ENCODE results near the gene MBD6. TPM values are rescaled to one million over a fixed set of nuclear protein-coding genes. Genes with fewer than 3 reads are reported as not detected.
"Not testable (repeated sequence)": the region's sequence is repeated elsewhere in the genome, so short reads cannot be mapped to it uniquely, and the experiment has no call there.

The MBD6 gene
- total and polyA plus RNA-seq, 5 donors: 16.4 to 50.9 (median 37.6) TPM

GRCh38 chr12:57507796-57508195 is 14.8 kb upstream of the MBD6 start:
- DNase-seq; H3K4me3 ChIP-seq (ENCODE audit: low read length); intact Hi-C loops (cut with DNase I); H3K4me1 ChIP-seq (ENCODE audit: control insufficient read depth, insufficient read depth, low read length); H3K27ac ChIP-seq (ENCODE audit: low read length); H3K27me3 ChIP-seq (ENCODE audit: control insufficient read depth, insufficient read depth); ATAC-seq; H3K9me3 ChIP-seq (ENCODE audit: control insufficient read depth, low read length): not testable (repeated sequence)
- 97% methylated on average over 19 of the region's 28 CpGs for WGBS

GRCh38 chr12:57511161-57511560 is 11.5 kb upstream of the MBD6 start:
- no peak overlapping the region for H3K27ac ChIP-seq (ENCODE audit: low read length)
- no peak for ATAC-seq
- no peaks in the 10 kb centered on the region for H3K27me3 ChIP-seq (ENCODE audit: control insufficient read depth, insufficient read depth)
- intact Hi-C loops (cut with DNase I): no loop called here
- no peaks in the 10 kb centered on the region for H3K4me1 ChIP-seq (ENCODE audit: control insufficient read depth, insufficient read depth, low read length)
- H3K9me3 ChIP-seq (ENCODE audit: control insufficient read depth, low read length): no peaks in the 10 kb centered on the region
- no peak for DNase-seq
- no peak overlapping the region for H3K4me3 ChIP-seq (ENCODE audit: low read length)
- WGBS: 97% methylated on average over 4 of the region's 4 CpGs

GRCh38 chr12:57511588-57512325 is 10.9 kb upstream of the MBD6 start:
- no peaks in the 10 kb centered on the region for H3K27me3 ChIP-seq (ENCODE audit: control insufficient read depth, insufficient read depth)
- intact Hi-C loops (cut with DNase I): no loop called here
- H3K4me1 ChIP-seq (ENCODE audit: control insufficient read depth, insufficient read depth, low read length): no peaks in the 10 kb centered on the region
- no peak overlapping the region for H3K27ac ChIP-seq (ENCODE audit: low read length)
- H3K9me3 ChIP-seq (ENCODE audit: control insufficient read depth, low read length): no peaks in the 10 kb centered on the region
- DNase-seq: no peak
- WGBS: 96% methylated on average over 7 of the region's 7 CpGs
- peak in 1 of 2 donors; percentile 7 for ATAC-seq
- no peak overlapping the region for H3K4me3 ChIP-seq (ENCODE audit: low read length)

DNA sequence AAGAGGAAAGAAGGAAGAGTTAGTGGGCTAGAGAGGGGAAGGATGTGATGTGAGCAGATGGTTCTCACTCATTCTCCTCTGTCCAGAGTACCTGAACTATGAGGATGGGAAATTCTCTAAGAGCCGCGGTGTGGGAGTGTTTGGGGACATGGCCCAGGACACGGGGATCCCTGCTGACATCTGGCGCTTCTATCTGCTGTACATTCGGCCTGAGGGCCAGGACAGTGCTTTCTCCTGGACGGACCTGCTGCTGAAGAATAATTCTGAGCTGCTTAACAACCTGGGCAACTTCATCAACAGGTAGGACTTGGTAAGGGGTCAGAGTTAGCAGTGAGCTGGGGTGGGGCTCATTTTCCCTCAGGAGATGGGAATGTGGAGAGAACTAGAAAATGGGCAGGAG is 10.0 kb upstream of the MBD6 start:
- H3K9me3 ChIP-seq (ENCODE audit: control insufficient read depth, low read length): no peaks in the 10 kb centered on the region
- no peaks in the 10 kb centered on the region for H3K4me1 ChIP-seq (ENCODE audit: control insufficient read depth, insufficient read depth, low read length)
- no peak for ATAC-seq
- no peaks in the 10 kb centered on the region for H3K27me3 ChIP-seq (ENCODE audit: control insufficient read depth, insufficient read depth)
- H3K4me3 ChIP-seq (ENCODE audit: low read length): no peak overlapping the region
- intact Hi-C loops (cut with DNase I): no loop called here
- peak in 1 of 3 donors; percentile 32 for DNase-seq
- WGBS: 80% methylated on average over 6 of the region's 6 CpGs
- H3K27ac ChIP-seq (ENCODE audit: low read length): no peak overlapping the region

GRCh38 chr12:57513266-57513665 is 9.4 kb upstream of the MBD6 start:
- no peak overlapping the region for H3K27ac ChIP-seq (ENCODE audit: low read length)
- intact Hi-C loops (cut with DNase I): no loop called here

DNA sequence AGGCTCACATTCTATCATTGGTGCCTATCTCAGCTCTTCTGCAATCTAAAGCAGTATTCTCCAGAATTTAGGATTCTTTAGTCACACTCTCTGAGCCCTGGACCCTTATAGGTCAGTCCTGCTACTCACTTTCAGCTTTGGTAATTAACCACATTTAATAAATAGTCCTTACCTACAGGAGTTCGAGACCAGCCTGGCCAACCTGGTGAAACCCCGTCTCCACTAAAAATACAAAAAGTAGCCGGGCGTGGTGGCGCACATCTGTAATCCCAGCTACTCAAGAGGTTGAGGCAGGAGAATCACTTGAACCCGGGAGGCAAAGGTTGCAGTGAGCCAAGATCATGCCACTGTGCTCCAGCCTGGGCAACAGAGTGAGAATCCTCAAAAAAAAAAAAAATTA is 8.9 kb upstream of the MBD6 start:
- DNase-seq; intact Hi-C loops (cut with DNase I); H3K27ac ChIP-seq (ENCODE audit: low read length); H3K4me1 ChIP-seq (ENCODE audit: control insufficient read depth, insufficient read depth, low read length); H3K4me3 ChIP-seq (ENCODE audit: low read length); H3K9me3 ChIP-seq (ENCODE audit: control insufficient read depth, low read length); ATAC-seq; H3K27me3 ChIP-seq (ENCODE audit: control insufficient read depth, insufficient read depth): not testable (repeated sequence)
- WGBS: 94% methylated on average over 6 of the region's 6 CpGs

More at GRCh38 chr12:57513266-57513665, 9.4 kb upstream of the MBD6 start:
- Histone ChIP-seq H3K27me3 (ENCODE audit: control insufficient read depth, insufficient read depth) (no peaks in the 10 kb centered on the region), H3K4me1 (ENCODE audit: control insufficient read depth, insufficient read depth, low read length) (peaks cover 2% of the 10 kb centered on the region), H3K4me3 (ENCODE audit: low read length) (no peak overlapping the region), H3K9me3 (ENCODE audit: control insufficient read depth, low read length) (no peaks in the 10 kb centered on the region)
- DNase-seq (no peak), ATAC-seq (no peak)
- WGBS: 97% methylated on average over 5 of the region's 5 CpGs

GRCh38 chr12:57514246-57514645 is 8.4 kb upstream of the MBD6 start:
- H3K27me3 ChIP-seq (ENCODE audit: control insufficient read depth, insufficient read depth); H3K27ac ChIP-seq (ENCODE audit: low read length); ATAC-seq; H3K4me3 ChIP-seq (ENCODE audit: low read length); H3K9me3 ChIP-seq (ENCODE audit: control insufficient read depth, low read length); H3K4me1 ChIP-seq (ENCODE audit: control insufficient read depth, insufficient read depth, low read length); intact Hi-C loops (cut with DNase I): not testable (repeated sequence)
- DNase-seq: peak in 1 of 3 donors; percentile 17
- 92% methylated on average over 9 of the region's 9 CpGs for WGBS

GRCh38 chr12:57514720-57515407 is 7.8 kb upstream of the MBD6 start:
- intact Hi-C loops (cut with DNase I): no loop called here
- H3K27ac ChIP-seq (ENCODE audit: low read length): no peak overlapping the region
- no peak overlapping the region for H3K4me3 ChIP-seq (ENCODE audit: low read length)
- H3K27me3 ChIP-seq (ENCODE audit: control insufficient read depth, insufficient read depth): no peaks in the 10 kb centered on the region
- peaks cover 2% of the 10 kb centered on the region for H3K4me1 ChIP-seq (ENCODE audit: control insufficient read depth, insufficient read depth, low read length)
- no peaks in the 10 kb centered on the region for H3K9me3 ChIP-seq (ENCODE audit: control insufficient read depth, low read length)
- DNase-seq (peak in 1 of 3 donors; percentile 14), ATAC-seq (no peak)
- WGBS: 85% methylated on average over 9 of the region's 9 CpGs

GRCh38 chr12:57515408-57515933 is 7.2 kb upstream of the MBD6 start:
- H3K27ac ChIP-seq (ENCODE audit: low read length): no peak overlapping the region
- ATAC-seq (no peak), DNase-seq (no peak)
- H3K27me3 ChIP-seq (ENCODE audit: control insufficient read depth, insufficient read depth): no peaks in the 10 kb centered on the region
- H3K4me1 ChIP-seq (ENCODE audit: control insufficient read depth, insufficient read depth, low read length): peaks cover 2% of the 10 kb centered on the region
- H3K9me3 ChIP-seq (ENCODE audit: control insufficient read depth, low read length): no peaks in the 10 kb centered on the region
- 55% methylated on average over 3 of the region's 3 CpGs for WGBS
- H3K4me3 ChIP-seq (ENCODE audit: low read length): no peak overlapping the region
- intact Hi-C loops (cut with DNase I): no loop called here

- ATAC-seq (no peak), DNase-seq (no peak)
- 77% methylated on average over 11 of the region's 11 CpGs for WGBS
- Histone ChIP-seq H3K27ac (ENCODE audit: low read length) (no peak overlapping the region), H3K27me3 (ENCODE audit: control insufficient read depth, insufficient read depth) (no peaks in the 10 kb centered on the region), H3K9me3 (ENCODE audit: control insufficient read depth, low read length) (no peaks in the 10 kb centered on the region), H3K4me3 (ENCODE audit: low read length) (no peak overlapping the region), H3K4me1 (ENCODE audit: control insufficient read depth, insufficient read depth, low read length) (peaks cover 2% of the 10 kb centered on the region)
- intact Hi-C loops (cut with DNase I): no loop called here
Observed at GRCh38 chr12:57515934-57516541, 6.6 kb upstream of the MBD6 start.

GRCh38 chr12:57516617-57517153 is 5.9 kb upstream of the MBD6 start:
- H3K27ac ChIP-seq (ENCODE audit: low read length): no peak overlapping the region
- WGBS: 76% methylated on average over 11 of the region's 11 CpGs
- intact Hi-C loops (cut with DNase I): no loop called here
- no peak overlapping the region for H3K4me3 ChIP-seq (ENCODE audit: low read length)
- DNase-seq (no peak), ATAC-seq (no peak)
- no peaks in the 10 kb centered on the region for H3K9me3 ChIP-seq (ENCODE audit: control insufficient read depth, low read length)
- no peaks in the 10 kb centered on the region for H3K27me3 ChIP-seq (ENCODE audit: control insufficient read depth, insufficient read depth)
- H3K4me1 ChIP-seq (ENCODE audit: control insufficient read depth, insufficient read depth, low read length): peaks cover 7% of the 10 kb centered on the region

Measured in right cardiac atrium (tissue), 5 donors.